H4 (cell line): ENCODE measurements around the gene IDH3G. TPM values are rescaled to one million over a fixed set of nuclear protein-coding genes. Genes with fewer than 3 reads are reported as not detected.
A peak's percentile ranks its signal among the peaks of the same experiment; 100 is the strongest.

ENCODE experiments used
- DNase-seq: peaks from one replicate; pipeline ENCODE4 v3.0.0-alpha.2; 2015; ENCODE audit warnings: low spot score
- total RNA-seq: library from RNA; depleted of rRNA; stranded (reverse); fragments of >200 nt; shearing (Covaris generic); gene quantifications from 2 replicates; pipeline ENCODE4 v1.2.3, GENCODE V29; 2014

IDH3G gene
- total RNA-seq, 1 experiment from 2014 or later, result 68.9 TPM

- no peak for DNase-seq
These were observed 20.2 kb downstream of the IDH3G start for GRCh38 chrX:153773741-153774575.

- DNase-seq, result no peak
These were observed 21.0 kb downstream of the IDH3G start for GRCh38 chrX:153773218-153773611.

GRCh38 chrX:153772316-153773217, 21.6 kb downstream of the IDH3G start:
- DNase-seq, result no peak

- DNase-seq, result no peak
These were observed 22.5 kb downstream of the IDH3G start for GRCh38 chrX:153771415-153772315.

GRCh38 chrX:153770601-153771414, 23.4 kb downstream of the IDH3G start:
- no peak for DNase-seq

GRCh38 chrX:153769865-153770600, 24.1 kb downstream of the IDH3G start:
- DNase-seq, result no peak

- DNase-seq, result no peak
These were observed 24.9 kb downstream of the IDH3G start for GRCh38 chrX:153769158-153769864.

GRCh38 chrX:153768311-153769157, 25.6 kb downstream of the IDH3G start:
- no peak for DNase-seq

- no peak for DNase-seq
These were observed 26.5 kb downstream of the IDH3G start for GRCh38 chrX:153767674-153768055.

GRCh38 chrX:153766871-153767673, 27.1 kb downstream of the IDH3G start:
- no peak for DNase-seq

GRCh38 chrX:153766098-153766817, 27.9 kb downstream of the IDH3G start:
- DNase-seq, result peak; percentile 83

- no peak for DNase-seq
These were observed 28.8 kb downstream of the IDH3G start for GRCh38 chrX:153765138-153766079.

GRCh38 chrX:153764786-153765137, 29.4 kb downstream of the IDH3G start:
- no peak for DNase-seq

- DNase-seq, result peak; percentile 77
These were observed 30.0 kb downstream of the IDH3G start, which contains the start of gene PLXNB3 for GRCh38 chrX:153763989-153764755. TSS of gene PLXNB3 (plus strand) at chrX:153764249. CDS start at chrX:153765536, 1,287 bp downstream.
